RWPE2 (cell line): Measurements from ENCODE around the gene PLCH2.

Experiments used
- ATAC-seq: fragments of 200-7000 bp; cut with Tn5 transposase; 3 replicates; pipeline ENCODE4 v1.9.1; 2021; ENCODE audit warnings: low read depth
- DNase-seq: peaks from one replicate; pipeline ENCODE4 v3.0.0-alpha.2; 2020; ENCODE audit warnings: low spot score
- H3K27ac ChIP-seq: fragments of 450-650 bp; 2 replicates; pipeline ENCODE4 v1.5.1; 2017; ENCODE audit warnings: mild to moderate bottlenecking; ENCODE audit not compliant: poor library complexity, severe bottlenecking
- H3K27me3 ChIP-seq: fragments of 250-450 bp; sonication (Bioruptor Pico); 2 replicates; pipeline ENCODE4 v1.5.1; 2021; ENCODE audit warnings: mild to moderate bottlenecking, moderate library complexity; ENCODE audit not compliant: insufficient read depth, poor library complexity, severe bottlenecking
- H3K36me3 ChIP-seq: fragments of 250-450 bp; sonication (Bioruptor Pico); 2 replicates; pipeline ENCODE4 v1.5.1; 2020; ENCODE audit warnings: low read depth, mild to moderate bottlenecking, moderate library complexity
- H3K4me1 ChIP-seq: fragments of 250-450 bp; sonication (Bioruptor Pico); 2 replicates; pipeline ENCODE4 v1.5.1; 2021; ENCODE audit warnings: mild to moderate bottlenecking, moderate library complexity; ENCODE audit not compliant: insufficient read depth, poor library complexity, severe bottlenecking
- H3K4me3 ChIP-seq: fragments of 250-450 bp; sonication (Bioruptor Pico); 2 replicates; pipeline ENCODE4 v1.5.1; 2021; ENCODE audit warnings: mild to moderate bottlenecking, moderate library complexity; ENCODE audit not compliant: severe bottlenecking
- H3K9me3 ChIP-seq: fragments of 250-450 bp; sonication (Bioruptor Pico); 2 replicates; pipeline ENCODE4 v1.5.1; 2021; ENCODE audit warnings: mild to moderate bottlenecking, moderate library complexity; ENCODE audit not compliant: severe bottlenecking
- CTCF ChIP-seq: fragments of 450-650 bp; IDR thresholded peaks from one replicate; pipeline ENCODE4 v1.5.1; 2017; ENCODE audit warnings: mild to moderate bottlenecking, moderate library complexity; ENCODE audit not compliant: poor library complexity, severe bottlenecking

Gene PLCH2

GRCh38 chr1:2517966-2518365, 41.9 kb downstream of the PLCH2 start:
- H3K4me1 ChIP-seq, result peaks cover 2% of the 10 kb centered on the region
- no peak overlapping the region for H3K27ac ChIP-seq
- peaks cover 68% of the 10 kb centered on the region for H3K36me3 ChIP-seq
- no peaks in the 10 kb centered on the region for H3K9me3 ChIP-seq
- no peak for DNase-seq
- no peaks in the 10 kb centered on the region for H3K27me3 ChIP-seq
- no peak overlapping the region for H3K4me3 ChIP-seq
- no peak for TF ChIP-seq CTCF
- no peak for ATAC-seq

GRCh38 chr1:2518528-2518927, 42.4 kb downstream of the PLCH2 start:
- no peaks in the 10 kb centered on the region for H3K27me3 ChIP-seq
- no peak overlapping the region for H3K27ac ChIP-seq
- H3K9me3 ChIP-seq, result no peaks in the 10 kb centered on the region
- peaks cover 7% of the 10 kb centered on the region for H3K4me1 ChIP-seq
- no peak for TF ChIP-seq CTCF
- no peak for ATAC-seq
- peaks cover 62% of the 10 kb centered on the region for H3K36me3 ChIP-seq
- DNase-seq, result no peak
- H3K4me3 ChIP-seq, result no peak overlapping the region

GRCh38 chr1:2519029-2519685, 43.1 kb downstream of the PLCH2 start:
- peaks cover 13% of the 10 kb centered on the region for H3K4me1 ChIP-seq
- DNase-seq, result no peak
- no peak for ATAC-seq
- no peak overlapping the region for H3K27ac ChIP-seq
- H3K4me3 ChIP-seq, result no peak overlapping the region
- no peaks in the 10 kb centered on the region for H3K27me3 ChIP-seq
- TF ChIP-seq CTCF, result no peak
- peaks cover 56% of the 10 kb centered on the region for H3K36me3 ChIP-seq
- H3K9me3 ChIP-seq, result no peaks in the 10 kb centered on the region

- no peak overlapping the region for H3K4me3 ChIP-seq
- TF ChIP-seq CTCF, result no peak
- peaks cover 14% of the 10 kb centered on the region for H3K4me1 ChIP-seq
- no peaks in the 10 kb centered on the region for H3K9me3 ChIP-seq
- peaks cover 54% of the 10 kb centered on the region for H3K36me3 ChIP-seq
- ATAC-seq, result no peak
- DNase-seq, result no peak
- H3K27me3 ChIP-seq, result no peaks in the 10 kb centered on the region
- no peak overlapping the region for H3K27ac ChIP-seq
These were observed 43.6 kb downstream of the PLCH2 start for GRCh38 chr1:2519729-2520128.

GRCh38 chr1:2520206-2520605, 44.1 kb downstream of the PLCH2 start:
- DNase-seq (no peak), ATAC-seq (no peak)
- peaks cover 50% of the 10 kb centered on the region for H3K36me3 ChIP-seq
- no peaks in the 10 kb centered on the region for H3K27me3 ChIP-seq
- H3K4me3 ChIP-seq, result no peak overlapping the region
- H3K27ac ChIP-seq, result no peak overlapping the region
- H3K9me3 ChIP-seq, result no peaks in the 10 kb centered on the region
- peaks cover 19% of the 10 kb centered on the region for H3K4me1 ChIP-seq
- TF ChIP-seq CTCF, result no peak
